Spleen (tissue), 7 donors: ENCODE measurements around the gene MEIKIN.

ENCODE experiments used
- POLR2A ChIP-seq, 3 donors: fragments of 450-650 bp; IDR thresholded peaks; one replicate each; pipeline ENCODE4 v1.5.1; 2017; ENCODE audit warnings: antibody characterized with exemption in 3 of 3, mild to moderate bottlenecking in 1 of 3
- POLR2AphosphoS5 ChIP-seq, 3 donors: sonication (generic); formaldehyde crosslinking; IDR thresholded peaks; one replicate each; pipeline ENCODE4 v1.5.1; 2017; ENCODE audit warnings: antibody characterized with exemption in 3 of 3
- TF ChIP-seq, protein P1 (sequence below), 11 experiments: fragments of 200-600 bp in 7 of 11; fragments of 450-650 bp in 4 of 11; sonication (generic) in 4 of 11; IDR thresholded peaks in 8 of 11; conservative IDR thresholded peaks in 3 of 11; 1 replicate in 7 of 11; 2 replicates in 4 of 11; pipeline versions ENCODE4 v1.4.0 to v1.8.0; 2016 to 2021; ENCODE audit warnings: antibody characterized with exemption in 11 of 11, inconsistent platforms in 4 of 11, mild to moderate bottlenecking in 1 of 11
- donor health status: DM: no; HTN: no; CAD: no; lungs with moderate emphysema.
- donor health status: DM: no; HTN: no; CAD: no.
- donor health status: DM: no; HTN: no; CAD: no.

- TF ChIP-seq POLR2AphosphoS5 (IDR thresholded peaks at IDR 0.05) = no peak
- TF ChIP-seq POLR2A (IDR thresholded peaks at IDR 0.05) = no peak
- TF ChIP-seq, protein P1, sequence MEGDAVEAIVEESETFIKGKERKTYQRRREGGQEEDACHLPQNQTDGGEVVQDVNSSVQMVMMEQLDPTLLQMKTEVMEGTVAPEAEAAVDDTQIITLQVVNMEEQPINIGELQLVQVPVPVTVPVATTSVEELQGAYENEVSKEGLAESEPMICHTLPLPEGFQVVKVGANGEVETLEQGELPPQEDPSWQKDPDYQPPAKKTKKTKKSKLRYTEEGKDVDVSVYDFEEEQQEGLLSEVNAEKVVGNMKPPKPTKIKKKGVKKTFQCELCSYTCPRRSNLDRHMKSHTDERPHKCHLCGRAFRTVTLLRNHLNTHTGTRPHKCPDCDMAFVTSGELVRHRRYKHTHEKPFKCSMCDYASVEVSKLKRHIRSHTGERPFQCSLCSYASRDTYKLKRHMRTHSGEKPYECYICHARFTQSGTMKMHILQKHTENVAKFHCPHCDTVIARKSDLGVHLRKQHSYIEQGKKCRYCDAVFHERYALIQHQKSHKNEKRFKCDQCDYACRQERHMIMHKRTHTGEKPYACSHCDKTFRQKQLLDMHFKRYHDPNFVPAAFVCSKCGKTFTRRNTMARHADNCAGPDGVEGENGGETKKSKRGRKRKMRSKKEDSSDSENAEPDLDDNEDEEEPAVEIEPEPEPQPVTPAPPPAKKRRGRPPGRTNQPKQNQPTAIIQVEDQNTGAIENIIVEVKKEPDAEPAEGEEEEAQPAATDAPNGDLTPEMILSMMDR (IDR thresholded peaks at IDR 0.05 in 8 of 11, conservative IDR thresholded peaks at IDR 0.05 in 3 of 11) = no peak
These were observed 177.6 kb downstream of the MEIKIN start for GRCh38 chr5:131767891-131768290.
